A375 (cell line): ENCODE measurements around the gene C11orf58. TPM values are rescaled to one million over a fixed set of nuclear protein-coding genes. Genes with fewer than 3 reads are reported as not detected.

Experiments used
- total RNA-seq: library from RNA; depleted of rRNA; stranded (reverse); fragments of >200 nt; shearing (Covaris generic); gene quantifications from 2 replicates; pipeline ENCODE4 v1.2.3, GENCODE V29; 2014; rRNA removed

The C11orf58 gene
- total RNA-seq: 156 and 172 TPM in 2 replicates

DNA sequence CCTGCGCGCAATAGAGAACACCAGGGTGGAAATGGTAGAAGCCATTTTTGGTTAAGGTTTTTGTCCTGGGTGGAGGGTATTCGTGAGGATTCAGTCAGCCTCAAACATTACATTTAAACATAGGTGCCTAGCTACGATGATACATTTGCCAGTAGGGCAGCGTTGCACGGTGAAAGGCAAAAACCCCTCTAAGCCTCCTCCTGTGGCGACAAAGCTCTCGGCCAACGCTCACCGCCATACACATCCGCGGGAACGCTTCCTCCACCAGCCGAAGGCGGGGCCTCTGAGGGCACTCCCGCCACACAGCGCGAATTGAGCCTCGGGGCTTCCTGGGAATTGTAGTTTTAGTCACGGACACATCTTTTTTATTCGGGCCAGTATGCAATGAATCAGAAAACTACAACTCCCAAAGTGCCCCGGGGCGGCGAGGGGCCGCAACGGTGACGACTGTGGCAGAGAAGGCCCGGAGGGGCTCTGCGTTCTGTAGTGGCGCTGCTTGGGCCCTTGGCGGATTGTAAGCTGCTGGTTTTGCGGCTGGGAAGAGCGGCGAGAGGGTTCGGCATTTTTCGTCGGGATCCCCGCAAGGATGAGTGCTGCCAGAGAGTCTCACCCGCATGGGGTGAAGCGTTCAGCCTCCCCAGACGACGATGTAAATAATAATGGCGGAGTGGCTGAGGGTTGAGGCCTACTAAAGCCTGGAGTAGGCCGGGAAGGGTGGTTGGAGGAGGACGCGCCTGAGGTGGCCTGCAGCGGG lies at the start of gene C11orf58:
Gene C11orf58, plus strand, starts transcription at position 455 of the 754 bp plus-strand sequence. Its CDS starts 132 bp downstream, at position 587.

